KMS-11 (cell line): ENCODE data around the gene SPNS2.

ENCODE experiments used
- H2AFZ ChIP-seq: fragments of 200-600 bp; sonication (generic); 2 replicates; pipeline ENCODE4 v1.6.1; 2016; ENCODE audit warnings: antibody characterized with exemption, mixed run types, low read depth
- H3K27ac ChIP-seq: fragments of 200-600 bp; sonication (generic); 2 replicates; pipeline ENCODE4 v1.6.1; 2016; ENCODE audit warnings: mild to moderate bottlenecking, mixed run types
- H3K27me3 ChIP-seq: fragments of 200-600 bp; sonication (generic); 2 replicates; pipeline ENCODE4 v1.6.1; 2017; ENCODE audit warnings: mild to moderate bottlenecking, low read depth, mixed run types, moderate library complexity; ENCODE audit not compliant: insufficient read depth
- H3K36me3 ChIP-seq: fragments of 200-600 bp; sonication (generic); 2 replicates; pipeline ENCODE4 v1.6.1; 2017; ENCODE audit warnings: mild to moderate bottlenecking, mixed run types; ENCODE audit not compliant: insufficient read depth
- H3K4me1 ChIP-seq: fragments of 200-600 bp; sonication (generic); 2 replicates; pipeline ENCODE4 v1.6.1; 2016; ENCODE audit warnings: mild to moderate bottlenecking, low read depth, mixed run types; ENCODE audit not compliant: poor library complexity, severe bottlenecking
- H3K4me2 ChIP-seq: fragments of 200-600 bp; sonication (generic); 2 replicates; pipeline ENCODE4 v1.7.0; 2016; ENCODE audit warnings: mild to moderate bottlenecking, mixed run types
- H3K4me3 ChIP-seq: fragments of 200-600 bp; sonication (generic); IDR thresholded peaks from 2 replicates; pipeline ENCODE4 v1.6.1; 2017; ENCODE audit warnings: low read depth, low read length, mixed read lengths; ENCODE audit not compliant: insufficient read depth
- H3K79me2 ChIP-seq: fragments of 200-600 bp; sonication (generic); 2 replicates; pipeline ENCODE4 v1.6.1; 2016; ENCODE audit warnings: low read depth, mixed run types; ENCODE audit not compliant: insufficient read depth
- H3K9ac ChIP-seq: fragments of 200-600 bp; sonication (generic); 2 replicates; pipeline ENCODE4 v1.6.1; 2016; ENCODE audit warnings: mild to moderate bottlenecking, mixed run types
- H4K20me1 ChIP-seq: fragments of 200-600 bp; sonication (generic); 2 replicates; pipeline ENCODE4 v1.6.1; 2016; ENCODE audit warnings: mild to moderate bottlenecking, mixed run types; ENCODE audit not compliant: insufficient read depth
- CTCF ChIP-seq: fragments of 200-600 bp; sonication (generic); conservative IDR thresholded peaks from 2 replicates; pipeline ENCODE4 v1.6.1; 2017; ENCODE audit warnings: low read depth, mild to moderate bottlenecking, antibody characterized with exemption, low read length, moderate library complexity, mixed read lengths

Gene SPNS2

GRCh38 chr17:4478318-4478830 lies 20.3 kb upstream of the SPNS2 start:
- Histone ChIP-seq H3K27me3 (peaks cover 31% of the 10 kb centered on the region), H2AFZ (no peak overlapping the region), H3K79me2 (no peaks in the 10 kb centered on the region), H3K4me3 (no peak overlapping the region), H3K4me2 (no peak overlapping the region), H3K9ac (no peak overlapping the region), H4K20me1 (no peaks in the 10 kb centered on the region), H3K27ac (no peak overlapping the region), H3K36me3 (no peaks in the 10 kb centered on the region), H3K4me1 (no peaks in the 10 kb centered on the region)
- TF ChIP-seq CTCF: no peak

GRCh38 chr17:4479340-4479981 lies 19.2 kb upstream of the SPNS2 start:
- no peaks in the 10 kb centered on the region for H3K4me1 ChIP-seq
- no peak overlapping the region for H2AFZ ChIP-seq
- H3K27ac ChIP-seq: no peak overlapping the region
- peaks cover 34% of the 10 kb centered on the region for H3K27me3 ChIP-seq
- no peaks in the 10 kb centered on the region for H3K36me3 ChIP-seq
- H3K79me2 ChIP-seq: no peaks in the 10 kb centered on the region
- H3K4me2 ChIP-seq: no peak overlapping the region
- no peak overlapping the region for H3K9ac ChIP-seq
- H4K20me1 ChIP-seq: no peaks in the 10 kb centered on the region
- no peak for TF ChIP-seq CTCF
- no peak overlapping the region for H3K4me3 ChIP-seq

GRCh38 chr17:4479982-4480751 lies 18.5 kb upstream of the SPNS2 start:
- Histone ChIP-seq H3K27me3 (peaks cover 34% of the 10 kb centered on the region), H3K79me2 (no peaks in the 10 kb centered on the region), H2AFZ (no peak overlapping the region), H3K4me1 (no peaks in the 10 kb centered on the region), H3K4me3 (no peak overlapping the region), H3K4me2 (no peak overlapping the region), H3K9ac (no peak overlapping the region), H4K20me1 (no peaks in the 10 kb centered on the region), H3K27ac (no peak overlapping the region), H3K36me3 (no peaks in the 10 kb centered on the region)
- no peak for TF ChIP-seq CTCF

GRCh38 chr17:4480929-4481898 lies 17.5 kb upstream of the SPNS2 start:
- Histone ChIP-seq H3K36me3 (no peaks in the 10 kb centered on the region), H4K20me1 (no peaks in the 10 kb centered on the region), H3K27me3 (peaks cover 32% of the 10 kb centered on the region), H3K4me1 (no peaks in the 10 kb centered on the region), H3K27ac (no peak overlapping the region), H3K79me2 (no peaks in the 10 kb centered on the region), H3K4me2 (no peak overlapping the region), H3K4me3 (no peak overlapping the region), H2AFZ (no peak overlapping the region), H3K9ac (no peak overlapping the region)
- no peak for TF ChIP-seq CTCF
